GM19328 (cell line): ENCODE results near the gene CROCC2.

ENCODE experiments used
- ATAC-seq: cut with Tn5 transposase; IDR thresholded peaks from one replicate; pipeline ENCODE4 v1.9.1; 2021; ENCODE audit warnings: mild to moderate bottlenecking, moderate library complexity; ENCODE audit not compliant: unreplicated experiment

The CROCC2 gene

GRCh38 chr2:240919786-240920782 is 13.9 kb downstream of the CROCC2 start:
- no peak for ATAC-seq

GRCh38 chr2:240920783-240921231 is 14.7 kb downstream of the CROCC2 start:
- ATAC-seq: no peak

GRCh38 chr2:240921311-240921994 is 15.3 kb downstream of the CROCC2 start:
- no peak for ATAC-seq

- ATAC-seq: no peak
These were observed 15.8 kb downstream of the CROCC2 start for GRCh38 chr2:240921995-240922244.

- no peak for ATAC-seq
These were observed 16.3 kb downstream of the CROCC2 start for GRCh38 chr2:240922245-240922981.

GRCh38 chr2:240922982-240923537 is 16.9 kb downstream of the CROCC2 start:
- no peak for ATAC-seq

GRCh38 chr2:240925191-240925567 is 19.0 kb downstream of the CROCC2 start:
- ATAC-seq: no peak

- no peak for ATAC-seq
These were observed 19.7 kb downstream of the CROCC2 start for GRCh38 chr2:240925568-240926515.

- no peak for ATAC-seq
These were observed 20.6 kb downstream of the CROCC2 start for GRCh38 chr2:240926516-240927389.

GRCh38 chr2:240927390-240927781 is 21.2 kb downstream of the CROCC2 start:
- ATAC-seq: no peak

- no peak for ATAC-seq
These were observed 22.6 kb downstream of the CROCC2 start for GRCh38 chr2:240928476-240929363.

- ATAC-seq: no peak
These were observed 23.4 kb downstream of the CROCC2 start for GRCh38 chr2:240929364-240930095.

GRCh38 chr2:240930096-240930630 is 24.0 kb downstream of the CROCC2 start:
- ATAC-seq: no peak

- ATAC-seq: no peak
These were observed 24.6 kb downstream of the CROCC2 start for GRCh38 chr2:240930631-240931318.

GRCh38 chr2:240931319-240931949 is 25.3 kb downstream of the CROCC2 start:
- ATAC-seq: no peak
